A673 (cell line): Measurements from ENCODE around the gene ACSL5.

Experiments
- EZH2 ChIP-seq: fragments of 200-600 bp; sonication (generic); IDR thresholded peaks from 2 replicates; pipeline ENCODE4 v1.6.1; 2017; ENCODE audit warnings: borderline replicate concordance, low read depth, mild to moderate bottlenecking, mixed read lengths, antibody characterized with exemption, low read length; ENCODE audit not compliant: poor library complexity, severe bottlenecking
- TF ChIP-seq, protein P1 (sequence below): fragments of 300-800, 200-600 bp; sonication (generic); conservative IDR thresholded peaks from 2 replicates; pipeline ENCODE4 v1.5.1; 2017; ENCODE audit warnings: low read depth, mild to moderate bottlenecking, antibody characterized with exemption, low read length, moderate library complexity, mixed read lengths

DNA sequence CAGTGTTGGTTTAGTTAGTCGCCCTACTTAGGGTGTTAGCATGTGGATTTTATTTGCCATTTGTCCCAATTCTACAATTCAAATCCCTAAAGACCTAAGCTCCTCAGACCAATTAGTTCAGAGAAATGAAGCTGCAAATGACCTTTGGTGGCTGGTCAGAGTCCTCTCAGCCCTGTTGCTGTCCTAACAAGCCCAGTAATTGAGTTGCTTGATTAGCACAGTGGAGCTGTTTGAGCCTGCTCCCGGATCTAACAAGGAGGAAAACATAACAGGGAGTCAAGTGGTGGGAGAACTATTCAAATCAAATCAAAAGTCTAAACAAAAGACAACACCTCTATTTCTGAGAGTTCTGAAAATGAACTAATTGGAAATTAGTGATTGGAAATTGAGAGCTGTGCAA lies 50.7 kb downstream of the ACSL5 start:
- TF ChIP-seq, protein P1, sequence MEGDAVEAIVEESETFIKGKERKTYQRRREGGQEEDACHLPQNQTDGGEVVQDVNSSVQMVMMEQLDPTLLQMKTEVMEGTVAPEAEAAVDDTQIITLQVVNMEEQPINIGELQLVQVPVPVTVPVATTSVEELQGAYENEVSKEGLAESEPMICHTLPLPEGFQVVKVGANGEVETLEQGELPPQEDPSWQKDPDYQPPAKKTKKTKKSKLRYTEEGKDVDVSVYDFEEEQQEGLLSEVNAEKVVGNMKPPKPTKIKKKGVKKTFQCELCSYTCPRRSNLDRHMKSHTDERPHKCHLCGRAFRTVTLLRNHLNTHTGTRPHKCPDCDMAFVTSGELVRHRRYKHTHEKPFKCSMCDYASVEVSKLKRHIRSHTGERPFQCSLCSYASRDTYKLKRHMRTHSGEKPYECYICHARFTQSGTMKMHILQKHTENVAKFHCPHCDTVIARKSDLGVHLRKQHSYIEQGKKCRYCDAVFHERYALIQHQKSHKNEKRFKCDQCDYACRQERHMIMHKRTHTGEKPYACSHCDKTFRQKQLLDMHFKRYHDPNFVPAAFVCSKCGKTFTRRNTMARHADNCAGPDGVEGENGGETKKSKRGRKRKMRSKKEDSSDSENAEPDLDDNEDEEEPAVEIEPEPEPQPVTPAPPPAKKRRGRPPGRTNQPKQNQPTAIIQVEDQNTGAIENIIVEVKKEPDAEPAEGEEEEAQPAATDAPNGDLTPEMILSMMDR, result no peak
- no peak for TF ChIP-seq EZH2
